PC-3 (cell line): ENCODE data around the gene TACR2.

Experiments used
- CTCF ChIP-seq: fragments of 300-600 bp; sonication (generic); conservative IDR thresholded peaks from 2 replicates; pipeline ENCODE4 v1.5.1; 2017; ENCODE audit warnings: antibody characterized with exemption, low read depth, mild to moderate bottlenecking, low read length
- EZH2 ChIP-seq: fragments of 300-600 bp; sonication (generic); IDR thresholded peaks from one replicate; pipeline ENCODE4 v1.6.1; 2017; ENCODE audit warnings: antibody characterized with exemption, mild to moderate bottlenecking, low read length; ENCODE audit not compliant: unreplicated experiment
- EZH2phosphoT487 ChIP-seq: fragments of 300-600 bp; sonication (generic); IDR thresholded peaks from 2 replicates; pipeline ENCODE4 v1.6.1; 2018; ENCODE audit warnings: mild to moderate bottlenecking, antibody characterized with exemption, low read length, borderline replicate concordance

DNA sequence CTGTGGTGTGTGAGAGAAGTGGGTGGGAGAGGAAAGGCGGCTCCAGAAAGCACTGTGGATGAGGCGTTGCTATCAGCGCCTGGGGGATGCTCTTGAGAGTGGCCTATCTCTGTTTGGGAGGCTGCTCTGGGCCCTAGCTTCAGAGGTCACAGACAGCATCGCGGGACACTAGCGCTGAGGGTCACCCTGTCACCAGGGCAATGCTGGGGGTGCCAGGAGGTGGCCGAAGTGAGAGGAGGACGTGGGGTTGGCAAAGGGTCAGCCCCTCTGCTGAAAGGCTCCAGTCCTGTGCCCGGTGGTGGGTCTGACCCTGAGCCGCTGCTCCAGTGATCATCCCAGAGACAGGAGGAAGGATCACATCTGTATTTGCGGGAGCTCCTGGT is 3.0 kb upstream of the TACR2 start:
- TF ChIP-seq CTCF (no peak), EZH2 (no peak), EZH2phosphoT487 (no peak)
